HG02981 (cell line): ENCODE results near the gene ZNF219.

Source experiments
- ATAC-seq: cut with Tn5 transposase; IDR thresholded peaks from one replicate; pipeline ENCODE4 v1.9.1; 2021; ENCODE audit warnings: mild to moderate bottlenecking, moderate library complexity; ENCODE audit not compliant: unreplicated experiment

Gene ZNF219

GRCh38 chr14:21070083-21070609 is 28.3 kb downstream of the ZNF219 start, which contains the start of gene ARHGEF40:
TSS of gene ARHGEF40 (plus strand) at chr14:21070304. CDS start at chr14:21070397, 93 bp downstream.
- ATAC-seq: no peak

GRCh38 chr14:21069388-21070082 is 28.9 kb downstream of the ZNF219 start:
- ATAC-seq: no peak

- no peak for ATAC-seq
Observed at GRCh38 chr14:21068521-21069387, 29.7 kb downstream of the ZNF219 start.

GRCh38 chr14:21066882-21067502 is 31.5 kb downstream of the ZNF219 start:
- ATAC-seq: no peak

GRCh38 chr14:21063479-21063878 is 35.0 kb downstream of the ZNF219 start:
- no peak for ATAC-seq

- ATAC-seq: no peak
Observed at GRCh38 chr14:21061347-21061668, 37.1 kb downstream of the ZNF219 start.

GRCh38 chr14:21060614-21061346 is 37.7 kb downstream of the ZNF219 start:
- ATAC-seq: no peak

GRCh38 chr14:21059842-21060613 is 38.4 kb downstream of the ZNF219 start:
- ATAC-seq: no peak

GRCh38 chr14:21058903-21059302 is 39.6 kb downstream of the ZNF219 start:
- ATAC-seq: no peak

GRCh38 chr14:21057803-21058675 is 40.4 kb downstream of the ZNF219 start, which contains the start of gene RNASE8:
TSS of gene RNASE8 (plus strand) at chr14:21057822. CDS start at chr14:21057893, 71 bp downstream.
- ATAC-seq: no peak

GRCh38 chr14:21056520-21057163 is 41.8 kb downstream of the ZNF219 start:
- no peak for ATAC-seq

GRCh38 chr14:21055432-21056117 is 42.9 kb downstream of the ZNF219 start:
- ATAC-seq: no peak

GRCh38 chr14:21054768-21055145 is 43.7 kb downstream of the ZNF219 start:
- ATAC-seq: no peak

- ATAC-seq: no peak
Observed at GRCh38 chr14:21054123-21054767, 44.2 kb downstream of the ZNF219 start.

- no peak for ATAC-seq
Observed at GRCh38 chr14:21053184-21054122, 45.0 kb downstream of the ZNF219 start.

GRCh38 chr14:21050597-21050996 is 47.9 kb downstream of the ZNF219 start:
- ATAC-seq: no peak
